Naive thymus-derived CD4-positive, alpha-beta T cell (primary cell): ENCODE results near the gene GMDS. TPM values are rescaled to one million over a fixed set of nuclear protein-coding genes. Genes with fewer than 3 reads are reported as not detected.

Experiments
- ATAC-seq: fragments of 150-1000 bp; cut with Tn5 transposase; 2 replicates; pipeline ENCODE4 v1.10.0; 2021; ENCODE audit warnings: mild to moderate bottlenecking, moderate library complexity
- CTCF ChIA-PET: fragments of 350-600 bp; sonication (Branson Sonifier 250); formaldehyde crosslinking; loops from one replicate; lab custom pipeline; 2021; ENCODE audit warnings: antibody characterized with exemption; lab: Charles Lee
- POLR2A ChIA-PET: fragments of 350-600 bp; sonication (Branson Sonifier 250); formaldehyde crosslinking; loops from one replicate; lab custom pipeline; 2021; ENCODE audit warnings: antibody characterized with exemption, inconsistent platforms; lab: Charles Lee
- DNase-seq, 9 donors: peaks; one replicate each; pipeline versions ENCODE4 v3.0.0 to v3.0.0-alpha.2; 2020 to 2022; ENCODE audit warnings: mixed read lengths in 1 of 9
- H3K27ac ChIP-seq: one replicate; pipeline ENCODE4 v1.7.0; 2013; ENCODE audit warnings: mild to moderate bottlenecking, low read depth, low read length, moderate library complexity
- H3K27me3 ChIP-seq, 2 donors: one replicate each; pipeline ENCODE4 v1.7.0; 2013; ENCODE audit warnings: low read length in 2 of 2, mild to moderate bottlenecking in 2 of 2, moderate library complexity in 2 of 2; ENCODE audit not compliant: control insufficient read depth in 2 of 2, insufficient read depth in 2 of 2
- H3K36me3 ChIP-seq, 3 experiments: 1 replicate in 2 of 3; 2 replicates in 1 of 3; pipeline ENCODE4 v1.7.0; 2013; ENCODE audit warnings: low read length in 3 of 3, mild to moderate bottlenecking in 3 of 3, moderate library complexity in 1 of 3; ENCODE audit not compliant: insufficient read depth in 3 of 3, control insufficient read depth in 2 of 3
- H3K4me1 ChIP-seq, 2 donors: one replicate each; pipeline ENCODE4 v1.7.0; 2013; ENCODE audit warnings: low read length in 2 of 2, mild to moderate bottlenecking in 2 of 2, moderate library complexity in 1 of 2; ENCODE audit not compliant: control insufficient read depth in 2 of 2, insufficient read depth in 2 of 2
- H3K4me3 ChIP-seq: 2 replicates; pipeline ENCODE4 v1.7.0; 2013; ENCODE audit warnings: mild to moderate bottlenecking, low read length
- H3K9me3 ChIP-seq, 3 experiments: 1 replicate in 2 of 3; 2 replicates in 1 of 3; pipeline ENCODE4 v1.7.0; 2013; ENCODE audit warnings: low read length in 3 of 3; ENCODE audit not compliant: control insufficient read depth in 2 of 3
- H3K27ac Mint-ChIP-seq, 9 donors: one replicate each; pipeline ENCODE4 v1.8.0; 2020 to 2022; ENCODE audit warnings: mixed read lengths in 9 of 9, mild to moderate bottlenecking in 8 of 9, moderate library complexity in 5 of 9, inconsistent platforms in 2 of 9
- H3K27me3 Mint-ChIP-seq, 5 donors: one replicate each; pipeline ENCODE4 v1.8.0; 2021 to 2022; ENCODE audit warnings: mixed read lengths in 5 of 5, mild to moderate bottlenecking in 1 of 5
- H3K36me3 Mint-ChIP-seq, 5 donors: one replicate each; pipeline ENCODE4 v1.8.0; 2020 to 2022; ENCODE audit warnings: mixed read lengths in 5 of 5, mild to moderate bottlenecking in 3 of 5, inconsistent platforms in 1 of 5
- H3K4me1 Mint-ChIP-seq, 7 donors: one replicate each; pipeline ENCODE4 v1.8.0; 2020 to 2022; ENCODE audit warnings: mixed read lengths in 7 of 7, mild to moderate bottlenecking in 3 of 7, inconsistent platforms in 1 of 7
- H3K4me3 Mint-ChIP-seq, 10 donors: one replicate each; pipeline ENCODE4 v1.8.0; 2020 to 2022; ENCODE audit warnings: mild to moderate bottlenecking in 10 of 10, mixed read lengths in 10 of 10, moderate library complexity in 6 of 10, inconsistent platforms in 2 of 10
- H3K9me3 Mint-ChIP-seq, 11 donors: one replicate each; pipeline ENCODE4 v1.8.0; 2020 to 2022; ENCODE audit warnings: mixed read lengths in 11 of 11, mild to moderate bottlenecking in 4 of 11, inconsistent platforms in 1 of 11, moderate library complexity in 1 of 11
- intact Hi-C, 2 donors: fragments of 100-400 bp; cut with micrococcal nuclease; formaldehyde crosslinking; loops; one replicate each; pipeline ENCODE4 v1.15.1; 2023
- polyA plus RNA-seq, 2 donors: library from polyadenylated mRNA; unstranded; fragments of 300-500 nt; fragmentation: Illumina TruSeq; gene quantifications; one replicate each; pipeline ENCODE4 v1.2.3, GENCODE V29; 2021
- total RNA-seq, 6 experiments: library from RNA in 5 of 6; stranded (reverse) in 5 of 6; gene quantifications; 1 replicate in 5 of 6; 2 replicates in 1 of 6; pipeline ENCODE4 v1.2.3 and lab custom pipeline; 2021 to 2026

GMDS gene
- total and polyA plus RNA-seq, 7 experiments from 2014 or later: 12.7 to 33.9 (median 18.3) TPM

GRCh38 chr6:1995636-1996035 is 249.8 kb downstream of the GMDS start:
- DNase-seq: no peak
- no peak overlapping the region for H3K4me3 Mint-ChIP-seq
- CTCF ChIA-PET: no interaction called here
- intact Hi-C loops: no loop called here
- H3K27ac ChIP-seq: no peak overlapping the region
- no peaks in the 10 kb centered on the region for H3K27me3 ChIP-seq
- no peak for ATAC-seq
- peaks cover 0 to 4% (median 0%) of the 10 kb centered on the region in 11 donors for H3K9me3 Mint-ChIP-seq
- no peaks in the 10 kb centered on the region for H3K27me3 Mint-ChIP-seq
- H3K4me1 Mint-ChIP-seq: peaks cover 0 to 9% (median 0%) of the 10 kb centered on the region in 7 donors
- no peaks in the 10 kb centered on the region for H3K9me3 ChIP-seq
- no peak overlapping the region for H3K27ac Mint-ChIP-seq
- POLR2A ChIA-PET: no interaction called here
- H3K4me3 ChIP-seq: no peak overlapping the region
- no peaks in the 10 kb centered on the region for H3K36me3 ChIP-seq
- H3K4me1 ChIP-seq: no peaks in the 10 kb centered on the region
- peaks cover 1 to 35% (median 27%) of the 10 kb centered on the region in 5 donors for H3K36me3 Mint-ChIP-seq

DNA sequence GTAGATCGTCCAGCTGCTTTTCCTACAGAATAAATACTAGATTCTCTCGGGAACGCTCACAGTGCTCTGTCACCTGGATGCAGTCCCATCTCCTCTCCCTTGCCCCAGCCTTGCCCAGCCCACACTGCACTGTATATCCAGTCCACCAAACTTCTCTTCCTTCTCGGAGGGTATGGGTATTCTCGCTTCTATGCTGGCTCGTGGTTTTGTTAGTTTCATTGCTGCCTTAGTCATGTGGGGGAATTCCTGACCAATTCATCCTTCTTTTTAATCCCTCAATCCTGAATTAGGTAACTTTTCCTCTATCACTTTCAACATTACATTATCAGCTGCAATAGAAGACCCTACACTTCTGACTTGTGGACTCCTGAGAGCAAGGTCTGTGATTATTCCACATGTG is 252.4 kb downstream of the GMDS start:
- ATAC-seq: no peak
- H3K9me3 ChIP-seq: no peaks in the 10 kb centered on the region
- H3K27me3 Mint-ChIP-seq: no peaks in the 10 kb centered on the region
- H3K4me3 Mint-ChIP-seq: no peak overlapping the region
- CTCF ChIA-PET: no interaction called here
- peaks cover 0 to 4% (median 0%) of the 10 kb centered on the region in 11 donors for H3K9me3 Mint-ChIP-seq
- peaks cover 1 to 40% (median 27%) of the 10 kb centered on the region in 5 donors for H3K36me3 Mint-ChIP-seq
- no peak for DNase-seq
- no peak overlapping the region for H3K4me3 ChIP-seq
- no peaks in the 10 kb centered on the region for H3K36me3 ChIP-seq
- H3K27ac ChIP-seq: no peak overlapping the region
- H3K4me1 Mint-ChIP-seq: peaks cover 0 to 9% (median 0%) of the 10 kb centered on the region in 7 donors
- no peak overlapping the region for H3K27ac Mint-ChIP-seq
- intact Hi-C loops: no loop called here
- H3K27me3 ChIP-seq: no peaks in the 10 kb centered on the region
- H3K4me1 ChIP-seq: no peaks in the 10 kb centered on the region
- POLR2A ChIA-PET: no interaction called here

DNA sequence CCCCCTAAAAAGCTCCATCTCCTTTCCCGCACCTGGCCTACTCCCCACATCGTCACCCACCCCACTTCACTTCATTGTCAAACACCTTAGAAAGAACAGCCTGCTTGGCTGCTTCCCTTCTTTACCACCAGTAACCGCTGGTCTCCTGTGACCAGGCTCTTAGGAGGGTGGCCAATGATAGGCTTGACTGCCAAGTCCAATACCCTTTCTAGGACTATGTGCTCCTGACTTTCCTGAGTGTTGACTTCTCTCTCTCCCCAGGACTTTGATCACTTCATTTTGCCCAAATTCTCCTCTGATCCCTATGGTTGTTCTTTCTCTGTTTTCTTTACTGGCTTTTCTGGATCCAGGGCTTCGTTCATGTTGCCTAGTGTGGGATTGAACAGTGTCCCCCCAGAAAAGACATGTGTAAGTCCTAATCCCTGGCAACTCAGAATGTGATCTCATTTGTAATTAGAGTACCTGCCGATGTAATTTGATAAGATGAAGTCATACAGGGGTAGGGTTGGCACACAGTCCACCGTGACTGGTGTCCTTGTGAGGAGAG is 254.0 kb downstream of the GMDS start:
- no peak for DNase-seq
- Mint-ChIP-seq H3K9me3 (peaks cover 0 to 5% (median 0%) of the 10 kb centered on the region in 11 donors), H3K4me3 (no peak overlapping the region), H3K36me3 (peaks cover 1 to 35% (median 27%) of the 10 kb centered on the region in 5 donors), H3K27ac (no peak overlapping the region), H3K4me1 (peaks cover 0 to 8% (median 0%) of the 10 kb centered on the region in 7 donors), H3K27me3 (no peaks in the 10 kb centered on the region)
- Histone ChIP-seq H3K36me3 (no peaks in the 10 kb centered on the region), H3K9me3 (no peaks in the 10 kb centered on the region), H3K4me3 (no peak overlapping the region), H3K4me1 (no peaks in the 10 kb centered on the region), H3K27me3 (no peaks in the 10 kb centered on the region), H3K27ac (no peak overlapping the region)
- no peak for ATAC-seq
- CTCF ChIA-PET: no interaction called here
- POLR2A ChIA-PET: no interaction called here
- intact Hi-C loops: no loop called here

DNA sequence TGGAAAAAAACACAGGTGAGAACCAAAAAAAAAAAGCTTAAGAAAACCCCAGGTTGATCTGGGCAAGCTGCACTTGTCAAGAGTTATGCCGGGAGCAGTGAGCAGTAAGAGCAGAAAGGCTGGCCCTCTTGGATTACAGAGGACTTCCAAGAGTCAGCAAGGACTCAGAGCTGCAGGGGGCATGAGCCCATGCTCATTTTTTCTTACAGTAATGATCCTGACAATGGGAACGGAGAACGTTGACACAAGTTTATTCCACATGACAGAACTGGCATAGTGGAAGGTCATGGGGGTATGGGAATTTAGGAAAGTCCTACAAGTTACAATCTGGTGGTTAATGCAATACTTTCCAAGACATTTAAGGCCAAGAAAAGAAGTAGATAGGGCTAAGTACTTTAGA is 256.6 kb downstream of the GMDS start:
- H3K27me3 ChIP-seq: no peaks in the 10 kb centered on the region
- intact Hi-C loops: no loop called here
- peaks cover 1 to 40% (median 26%) of the 10 kb centered on the region in 5 donors for H3K36me3 Mint-ChIP-seq
- H3K27ac Mint-ChIP-seq: no peak overlapping the region
- ChIA-PET POLR2A (no interaction called here), CTCF (no interaction called here)
- H3K4me3 ChIP-seq: no peak overlapping the region
- no peaks in the 10 kb centered on the region for H3K36me3 ChIP-seq
- H3K4me1 Mint-ChIP-seq: peaks cover 0 to 3% (median 0%) of the 10 kb centered on the region in 7 donors
- peaks cover 0 to 10% (median 0%) of the 10 kb centered on the region in 3 experiments for H3K9me3 ChIP-seq
- H3K27ac ChIP-seq: no peak overlapping the region
- no peak for ATAC-seq
- peaks cover 0 to 20% (median 8%) of the 10 kb centered on the region in 11 donors for H3K9me3 Mint-ChIP-seq
- H3K4me3 Mint-ChIP-seq: no peak overlapping the region
- no peaks in the 10 kb centered on the region for H3K4me1 ChIP-seq
- DNase-seq: no peak
- no peaks in the 10 kb centered on the region for H3K27me3 Mint-ChIP-seq

DNA sequence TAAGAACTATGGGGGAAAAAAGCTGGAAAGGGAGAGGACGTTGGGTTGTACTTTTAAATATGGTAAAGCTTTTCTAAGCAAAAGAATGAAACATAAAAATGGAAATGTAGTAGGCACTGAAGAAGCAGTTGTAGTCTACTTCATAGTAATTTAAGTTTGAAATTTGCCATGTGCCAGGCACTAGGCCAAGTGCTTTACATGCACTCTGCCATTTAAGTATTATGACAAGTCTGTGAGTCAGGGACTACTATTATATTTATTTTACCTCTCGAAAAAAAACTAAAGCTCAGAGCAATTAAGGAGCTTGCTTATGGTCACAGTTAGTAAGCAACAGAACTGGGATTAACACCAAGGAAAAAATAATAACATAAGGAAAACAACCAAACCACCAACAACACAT is 257.8 kb downstream of the GMDS start:
- no peak overlapping the region for H3K27ac ChIP-seq
- Mint-ChIP-seq H3K4me3 (no peak overlapping the region), H3K36me3 (peaks cover 8 to 41% (median 31%) of the 10 kb centered on the region in 5 donors), H3K27ac (no peak overlapping the region), H3K9me3 (peaks cover 2 to 32% (median 17%) of the 10 kb centered on the region in 11 donors), H3K27me3 (no peaks in the 10 kb centered on the region), H3K4me1 (peaks cover 0 to 2% (median 0%) of the 10 kb centered on the region in 7 donors)
- intact Hi-C loops: no loop called here
- DNase-seq: no peak
- POLR2A ChIA-PET: no interaction called here
- H3K36me3 ChIP-seq: no peaks in the 10 kb centered on the region
- H3K4me1 ChIP-seq: no peaks in the 10 kb centered on the region
- peaks cover 0 to 11% (median 0%) of the 10 kb centered on the region in 3 experiments for H3K9me3 ChIP-seq
- no peaks in the 10 kb centered on the region for H3K27me3 ChIP-seq
- no peak overlapping the region for H3K4me3 ChIP-seq
- no peak for ATAC-seq
- CTCF ChIA-PET: no interaction called here

- CTCF ChIA-PET: no interaction called here
These were observed 258.8 kb downstream of the GMDS start for GRCh38 chr6:1986454-1987243.

More at GRCh38 chr6:1986454-1987243, 258.8 kb downstream of the GMDS start:
- H3K27ac Mint-ChIP-seq: no peak overlapping the region
- no peaks in the 10 kb centered on the region for H3K27me3 ChIP-seq
- H3K36me3 Mint-ChIP-seq: peaks cover 16 to 40% (median 27%) of the 10 kb centered on the region in 5 donors
- POLR2A ChIA-PET: no interaction called here
- no peaks in the 10 kb centered on the region for H3K4me1 Mint-ChIP-seq
- ATAC-seq: no peak
- H3K9me3 ChIP-seq: peaks cover 0 to 11% (median 0%) of the 10 kb centered on the region in 3 experiments
- no peaks in the 10 kb centered on the region for H3K36me3 ChIP-seq
- no peak overlapping the region for H3K4me3 ChIP-seq
- intact Hi-C loops: no loop called here
- no peak overlapping the region for H3K4me3 Mint-ChIP-seq
- DNase-seq: no peak
- H3K4me1 ChIP-seq: no peaks in the 10 kb centered on the region
- H3K27ac ChIP-seq: no peak overlapping the region
- no peaks in the 10 kb centered on the region for H3K27me3 Mint-ChIP-seq
- peaks cover 6 to 42% (median 22%) of the 10 kb centered on the region in 11 donors for H3K9me3 Mint-ChIP-seq
